ENCODE results near the gene FBXL5. TPM values are rescaled to one million over a fixed set of nuclear protein-coding genes. Genes with fewer than 3 reads are reported as not detected.

Gene FBXL5
- total and polyA plus RNA-seq, 2 of the 13 experiments (the other 11 are each of a cell fraction or from before 2014, with no cell fraction given) = 17.4 to 45.3 TPM

- TF ChIP-seq HOXA9 (CRISPR knock-in tag; IDR thresholded peaks at IDR 0.05; ENCODE audit: borderline replicate concordance) (no peak), ZNF354B (CRISPR knock-in tag; IDR thresholded peaks at IDR 0.05) (0 out of 2 replicates have a peak, but pooled peaks have one; percentile 50), KDM5B (CRISPR knock-in tag; IDR thresholded peaks at IDR 0.05; ENCODE audit: borderline replicate concordance) (no peak), FOXA3 (CRISPR knock-in tag; IDR thresholded peaks at IDR 0.05) (no peak), ZNF75D (CRISPR knock-in tag; IDR thresholded peaks at IDR 0.05; ENCODE audit: borderline replicate concordance) (no peak), ZNF816 (CRISPR knock-in tag; IDR thresholded peaks at IDR 0.05; ENCODE audit: borderline replicate concordance) (no peak), SMARCC2 (IDR thresholded peaks at IDR 0.05) (no peak), ZFX (CRISPR knock-in tag; IDR thresholded peaks at IDR 0.05; ENCODE audit: low read depth) (peak; percentile 34), PRDM15 (CRISPR knock-in tag; IDR thresholded peaks at IDR 0.05) (no peak), NPAS2 (CRISPR knock-in tag; IDR thresholded peaks at IDR 0.05; ENCODE audit: borderline replicate concordance) (no peak), JDP2 (CRISPR knock-in tag; IDR thresholded peaks at IDR 0.05; ENCODE audit: borderline replicate concordance) (no peak), HHEX (CRISPR knock-in tag; IDR thresholded peaks at IDR 0.05) (no peak), CREB1 (IDR thresholded peaks at IDR 0.05) (no peak), CREB1 (CRISPR knock-in tag; IDR thresholded peaks at IDR 0.05) (0 out of 2 replicates have a peak, but pooled peaks have one; percentile 4), MBD4 (IDR thresholded peaks at IDR 0.05; ENCODE audit: borderline replicate concordance, low read length) (no peak), AFF4 (CRISPR knock-in tag; IDR thresholded peaks at IDR 0.05) (no peak), ZNF451 (CRISPR knock-in tag; IDR thresholded peaks at IDR 0.05) (no peak)
- TF ChIP-seq, protein P1, sequence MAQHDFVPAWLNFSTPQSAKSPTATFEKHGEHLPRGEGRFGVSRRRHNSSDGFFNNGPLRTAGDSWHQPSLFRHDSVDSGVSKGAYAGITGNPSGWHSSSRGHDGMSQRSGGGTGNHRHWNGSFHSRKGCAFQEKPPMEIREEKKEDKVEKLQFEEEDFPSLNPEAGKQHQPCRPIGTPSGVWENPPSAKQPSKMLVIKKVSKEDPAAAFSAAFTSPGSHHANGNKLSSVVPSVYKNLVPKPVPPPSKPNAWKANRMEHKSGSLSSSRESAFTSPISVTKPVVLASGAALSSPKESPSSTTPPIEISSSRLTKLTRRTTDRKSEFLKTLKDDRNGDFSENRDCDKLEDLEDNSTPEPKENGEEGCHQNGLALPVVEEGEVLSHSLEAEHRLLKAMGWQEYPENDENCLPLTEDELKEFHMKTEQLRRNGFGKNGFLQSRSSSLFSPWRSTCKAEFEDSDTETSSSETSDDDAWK (CRISPR knock-in tag; IDR thresholded peaks at IDR 0.05) = no peak
- TF ChIP-seq, protein P2, sequence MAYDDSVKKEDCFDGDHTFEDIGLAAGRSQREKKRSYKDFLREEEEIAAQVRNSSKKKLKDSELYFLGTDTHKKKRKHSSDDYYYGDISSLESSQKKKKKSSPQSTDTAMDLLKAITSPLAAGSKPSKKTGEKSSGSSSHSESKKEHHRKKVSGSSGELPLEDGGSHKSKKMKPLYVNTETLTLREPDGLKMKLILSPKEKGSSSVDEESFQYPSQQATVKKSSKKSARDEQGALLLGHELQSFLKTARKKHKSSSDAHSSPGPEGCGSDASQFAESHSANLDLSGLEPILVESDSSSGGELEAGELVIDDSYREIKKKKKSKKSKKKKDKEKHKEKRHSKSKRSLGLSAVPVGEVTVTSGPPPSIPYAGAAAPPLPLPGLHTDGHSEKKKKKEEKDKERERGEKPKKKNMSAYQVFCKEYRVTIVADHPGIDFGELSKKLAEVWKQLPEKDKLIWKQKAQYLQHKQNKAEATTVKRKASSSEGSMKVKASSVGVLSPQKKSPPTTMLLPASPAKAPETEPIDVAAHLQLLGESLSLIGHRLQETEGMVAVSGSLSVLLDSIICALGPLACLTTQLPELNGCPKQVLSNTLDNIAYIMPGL (CRISPR knock-in tag; IDR thresholded peaks at IDR 0.05; ENCODE audit: borderline replicate concordance in 1 of 2, low read depth in 1 of 2) = peak in 1 of 2 experiments; percentile 33; a peak in 1 of 4 replicates
These were observed 1.1 kb downstream of the FBXL5 start (continued) for GRCh38 chr4:15653864-15654592.
